Mesendoderm (in vitro differentiated cells): ENCODE results near the gene TBC1D16.

Experiments used
- DNase-seq: peaks from one replicate; pipeline ENCODE4 v3.0.0; 2013
- H2AK5ac ChIP-seq: 2 replicates; pipeline ENCODE4 v1.6.1; 2013; ENCODE audit warnings: low read length, inconsistent platforms
- H2BK120ac ChIP-seq: 2 replicates; pipeline ENCODE4 v1.6.1; 2013; ENCODE audit warnings: low read depth, mild to moderate bottlenecking, low read length, moderate library complexity, mixed read lengths
- H2BK15ac ChIP-seq: replicated peaks from 2 replicates; pipeline ENCODE4 v1.6.1; 2013; ENCODE audit warnings: low read depth, mild to moderate bottlenecking, moderate library complexity
- H2BK5ac ChIP-seq: 2 replicates; pipeline ENCODE4 v1.6.1; 2013; ENCODE audit warnings: low read length, inconsistent platforms
- H3K18ac ChIP-seq: 2 replicates; pipeline ENCODE4 v1.6.1; 2013; ENCODE audit warnings: mild to moderate bottlenecking, low read length, mixed read lengths
- H3K23ac ChIP-seq: one replicate; pipeline ENCODE4 v1.6.1; 2013; ENCODE audit warnings: low read length
- H3K27ac ChIP-seq: 2 replicates; pipeline ENCODE4 v1.5.1; 2013; ENCODE audit warnings: low read depth, mild to moderate bottlenecking, inconsistent platforms, low read length, moderate library complexity
- H3K27me3 ChIP-seq: 2 replicates; pipeline ENCODE4 v1.6.1; 2013; ENCODE audit warnings: low read length, control low read depth, mild to moderate bottlenecking, inconsistent platforms; ENCODE audit not compliant: insufficient read depth, poor library complexity
- H3K36me3 ChIP-seq: 2 replicates; pipeline ENCODE4 v1.6.1; 2013; ENCODE audit warnings: low read length, inconsistent platforms; ENCODE audit not compliant: control insufficient read depth, insufficient read depth
- H3K4ac ChIP-seq: one replicate; pipeline ENCODE4 v1.6.1; 2013; ENCODE audit warnings: low read depth, mild to moderate bottlenecking, low read length, moderate library complexity
- H3K4me1 ChIP-seq: 2 replicates; pipeline ENCODE4 v1.6.1; 2013; ENCODE audit warnings: low read depth, low read length, inconsistent platforms; ENCODE audit not compliant: control insufficient read depth
- H3K4me2 ChIP-seq: 2 replicates; pipeline ENCODE4 v1.6.1; 2013; ENCODE audit warnings: low read length
- H3K4me3 ChIP-seq: 2 replicates; pipeline ENCODE4 v1.5.1; 2013; ENCODE audit warnings: mild to moderate bottlenecking, low read length
- H3K56ac ChIP-seq: one replicate; pipeline ENCODE4 v1.6.1; 2013; ENCODE audit warnings: low read length
- H3K79me1 ChIP-seq: 2 replicates; pipeline ENCODE4 v1.6.1; 2013; ENCODE audit warnings: low read length, inconsistent platforms
- H3K79me2 ChIP-seq: 2 replicates; pipeline ENCODE4 v1.6.1; 2013; ENCODE audit warnings: mild to moderate bottlenecking, low read length; ENCODE audit not compliant: control insufficient read depth, insufficient read depth
- H3K9ac ChIP-seq: 2 replicates; pipeline ENCODE4 v1.6.1; 2013; ENCODE audit warnings: low read length, inconsistent platforms
- H4K5ac ChIP-seq: one replicate; pipeline ENCODE4 v1.6.1; 2013; ENCODE audit warnings: low read length
- H4K8ac ChIP-seq: one replicate; pipeline ENCODE4 v1.6.1; 2013; ENCODE audit warnings: low read depth, mild to moderate bottlenecking, control low read depth, low read length, moderate library complexity
- WGBS: extraction: QIAGEN DNeasy Blood & Tissue Kit; methylation state at CpG from one replicate; pipeline ENCODE4 v1.1.7; 2013; ENCODE audit warnings: low lambda C conversion rate, missing lambda C conversion rate; ENCODE audit not compliant: insufficient coverage; ENCODE audit errors: extremely low coverage; 5-methylcytosine and 5-hydroxymethylcytosine counted together

TBC1D16 gene

DNA sequence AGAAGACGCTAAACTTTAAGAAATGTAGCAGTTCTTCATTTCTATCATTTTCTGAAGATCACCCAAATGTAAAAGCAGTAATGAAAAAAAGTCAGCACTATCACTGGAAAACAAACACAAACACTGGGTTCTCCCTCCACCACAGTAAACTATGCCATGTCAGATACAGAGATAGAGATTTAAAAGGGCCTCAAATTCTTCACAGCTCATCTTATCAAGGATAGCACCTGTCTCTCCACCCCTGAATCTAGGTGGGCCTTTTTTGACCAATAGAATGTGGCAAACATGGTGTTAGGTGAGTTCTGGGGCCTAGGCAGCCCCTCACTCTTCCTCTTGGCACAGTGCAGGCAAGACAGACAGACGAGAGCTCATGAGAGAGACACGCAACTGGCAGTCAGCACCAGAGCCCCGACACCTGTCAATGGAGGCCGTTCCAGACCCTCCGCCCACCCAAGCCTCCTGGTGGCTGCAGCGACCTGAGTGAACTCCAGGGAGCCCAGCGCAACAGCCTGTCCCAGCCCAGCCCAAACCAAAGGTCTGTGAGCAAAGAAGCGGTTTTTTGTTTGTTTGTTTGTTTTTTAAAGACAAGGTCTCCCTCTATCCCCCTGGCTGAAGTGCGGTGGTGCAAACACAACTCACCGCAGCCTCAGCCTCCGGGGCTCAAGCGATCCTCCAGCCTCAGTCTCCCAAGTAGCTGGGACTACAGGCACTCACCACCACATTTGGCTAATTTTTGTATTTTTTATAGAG is 79.8 kb downstream of the TBC1D16 start:
- Histone ChIP-seq H3K36me3 (no peaks in the 10 kb centered on the region), H3K4ac (no peak overlapping the region), H3K79me2 (peaks cover 2% of the 10 kb centered on the region), H3K4me2 (no peak overlapping the region), H3K4me1 (peaks cover 3% of the 10 kb centered on the region), H2BK5ac (no peak overlapping the region), H2AK5ac (no peak overlapping the region), H3K27me3 (no peaks in the 10 kb centered on the region), H2BK15ac (no peak overlapping the region), H3K18ac (no peak overlapping the region), H2BK120ac (no peak overlapping the region), H3K79me1 (peaks cover 6% of the 10 kb centered on the region), H3K56ac (no peak overlapping the region), H3K9ac (no peak overlapping the region), H4K5ac (no peak overlapping the region), H3K23ac (no peak overlapping the region), H3K27ac (no peak overlapping the region), H3K4me3 (no peak overlapping the region), H4K8ac (no peak overlapping the region)
- DNase-seq, result no peak
- no CpG with 5 or more reads among the region's 13 CpGs for WGBS

DNA sequence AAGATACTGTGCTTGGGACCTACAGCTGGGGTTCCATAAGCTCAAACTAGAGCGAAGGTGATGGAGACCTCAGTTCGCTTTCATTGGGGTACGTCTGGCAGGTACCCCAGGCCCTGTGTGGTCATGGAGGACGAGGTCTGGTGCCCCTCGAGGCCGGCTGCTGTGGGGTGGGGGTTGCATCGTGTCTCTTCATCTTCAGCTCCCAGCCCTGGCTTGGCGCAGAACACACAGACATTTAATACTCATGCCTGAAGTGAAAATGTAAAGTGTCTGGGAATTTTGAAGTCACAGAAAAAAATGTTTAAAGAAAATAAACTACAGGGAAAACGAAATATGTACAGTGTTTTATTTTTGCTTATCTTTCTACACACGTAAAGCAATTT is 80.5 kb downstream of the TBC1D16 start:
- no peak overlapping the region for H4K5ac ChIP-seq
- peaks cover 5% of the 10 kb centered on the region for H3K79me1 ChIP-seq
- H4K8ac ChIP-seq, result no peak overlapping the region
- H3K4me3 ChIP-seq, result no peak overlapping the region
- no peak overlapping the region for H3K27ac ChIP-seq
- no peak overlapping the region for H3K18ac ChIP-seq
- H2BK120ac ChIP-seq, result no peak overlapping the region
- no peak overlapping the region for H2BK15ac ChIP-seq
- WGBS, result no CpG with 5 or more reads among the region's 10 CpGs
- DNase-seq, result no peak
- H2AK5ac ChIP-seq, result no peak overlapping the region
- no peak overlapping the region for H3K23ac ChIP-seq
- no peak overlapping the region for H3K56ac ChIP-seq
- no peak overlapping the region for H3K4ac ChIP-seq
- H3K79me2 ChIP-seq, result peaks cover 2% of the 10 kb centered on the region
- H3K36me3 ChIP-seq, result no peaks in the 10 kb centered on the region
- no peak overlapping the region for H2BK5ac ChIP-seq
- H3K4me1 ChIP-seq, result peaks cover 9% of the 10 kb centered on the region
- no peak overlapping the region for H3K4me2 ChIP-seq
- H3K27me3 ChIP-seq, result no peaks in the 10 kb centered on the region
- no peak overlapping the region for H3K9ac ChIP-seq

DNA sequence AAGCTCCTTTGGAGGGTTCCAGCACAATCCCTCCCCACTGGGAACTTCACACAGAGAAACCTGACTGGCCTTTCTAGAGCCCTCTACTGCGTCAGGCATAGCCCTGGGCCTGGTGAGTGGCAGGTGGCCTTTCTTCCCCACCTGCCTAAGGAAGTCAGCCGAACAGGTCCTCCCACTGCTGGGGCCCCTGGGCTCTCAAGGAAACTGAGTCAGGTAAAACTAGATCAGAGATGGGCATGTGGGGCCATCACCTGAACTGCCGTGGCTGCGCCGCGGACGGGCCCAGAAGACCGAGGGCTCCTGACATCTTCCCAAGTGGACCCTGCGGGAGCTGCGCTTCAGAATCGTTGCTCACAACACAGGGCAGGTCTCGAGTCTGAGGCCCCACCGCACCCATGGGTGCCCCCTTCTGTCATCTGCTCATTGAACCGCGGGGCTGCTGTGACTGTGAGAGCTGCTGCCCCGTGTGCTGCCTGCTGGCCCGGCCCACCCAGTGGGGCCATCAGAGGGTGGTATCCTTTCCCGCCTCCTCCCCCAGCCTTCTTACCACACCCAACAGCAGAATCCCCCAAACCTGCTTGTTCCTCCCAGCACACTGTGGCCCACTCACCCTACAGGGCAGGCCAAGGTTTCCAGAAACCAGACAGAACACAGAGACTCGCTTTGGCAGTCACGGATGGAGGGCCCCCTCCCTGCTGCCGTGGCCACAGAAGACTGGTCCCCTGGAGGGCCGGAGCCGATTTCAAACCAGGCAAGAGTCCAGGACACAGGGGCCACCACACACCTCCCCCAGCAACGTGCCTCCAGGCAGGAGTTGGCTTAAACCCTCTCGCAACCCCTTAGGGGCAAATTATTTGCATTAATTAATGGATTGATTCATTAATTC is 81.1 kb downstream of the TBC1D16 start:
- Histone ChIP-seq H3K4ac (no peak overlapping the region), H3K18ac (no peak overlapping the region), H3K9ac (no peak overlapping the region), H3K4me3 (no peak overlapping the region), H3K27me3 (no peaks in the 10 kb centered on the region), H3K4me1 (peaks cover 12% of the 10 kb centered on the region), H3K36me3 (no peaks in the 10 kb centered on the region), H4K5ac (no peak overlapping the region), H4K8ac (no peak overlapping the region), H3K79me1 (peaks cover 5% of the 10 kb centered on the region), H2AK5ac (no peak overlapping the region), H2BK120ac (no peak overlapping the region), H3K56ac (no peak overlapping the region), H3K27ac (no peak overlapping the region), H3K4me2 (no peak overlapping the region), H3K79me2 (peaks cover 2% of the 10 kb centered on the region), H3K23ac (no peak overlapping the region), H2BK5ac (no peak overlapping the region), H2BK15ac (no peak overlapping the region)
- DNase-seq, result no peak
- no CpG with 5 or more reads among the region's 25 CpGs for WGBS

DNA sequence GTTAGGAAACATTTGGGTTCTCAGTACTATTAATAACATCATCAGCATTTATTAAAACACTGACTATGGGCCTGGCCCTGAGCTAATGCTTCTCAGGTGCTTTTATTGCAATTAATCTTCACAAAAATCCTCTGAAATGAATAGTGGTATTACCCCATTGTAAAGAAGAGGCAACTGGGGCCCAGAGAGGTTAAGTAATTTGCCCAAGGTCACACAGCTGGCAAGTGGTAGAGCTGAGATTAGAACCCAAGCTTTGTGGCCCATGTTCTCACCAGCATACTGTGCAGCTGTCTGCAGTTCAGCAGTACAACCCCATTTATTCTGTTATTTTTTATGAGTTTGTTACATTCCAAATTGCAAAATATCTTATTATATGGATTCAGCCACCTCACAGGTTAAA is 82.3 kb downstream of the TBC1D16 start:
- Histone ChIP-seq H3K4me1 (peaks cover 12% of the 10 kb centered on the region), H3K18ac (no peak overlapping the region), H3K4ac (no peak overlapping the region), H2BK5ac (no peak overlapping the region), H3K56ac (no peak overlapping the region), H3K79me1 (peaks cover 2% of the 10 kb centered on the region), H2AK5ac (no peak overlapping the region), H3K27me3 (no peaks in the 10 kb centered on the region), H3K9ac (no peak overlapping the region), H2BK120ac (no peak overlapping the region), H3K79me2 (no peaks in the 10 kb centered on the region), H3K4me2 (no peak overlapping the region), H3K23ac (no peak overlapping the region), H3K36me3 (no peaks in the 10 kb centered on the region), H4K8ac (no peak overlapping the region), H3K27ac (no peak overlapping the region), H4K5ac (no peak overlapping the region), H2BK15ac (no peak overlapping the region), H3K4me3 (no peak overlapping the region)
- DNase-seq, result no peak

DNA sequence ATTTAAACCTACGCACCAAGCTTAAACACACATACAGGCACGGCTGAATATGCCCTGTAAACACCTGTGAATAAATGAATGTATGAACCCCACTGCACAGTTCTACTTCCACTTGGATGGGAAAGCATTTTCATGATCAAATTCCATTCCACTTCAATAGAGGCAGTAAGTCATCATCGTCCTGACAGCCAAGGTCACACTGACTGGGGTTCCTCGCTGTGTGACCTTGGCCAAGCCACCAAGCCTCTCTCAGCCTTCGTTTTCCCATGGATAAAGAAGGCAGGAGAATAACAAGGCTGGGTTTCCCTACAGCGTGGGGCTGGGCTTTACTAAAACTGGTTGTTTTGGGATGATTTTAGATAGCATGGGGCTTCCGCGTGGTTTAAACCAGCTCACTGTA is 82.8 kb downstream of the TBC1D16 start:
- no peak overlapping the region for H3K9ac ChIP-seq
- no peak overlapping the region for H3K4me2 ChIP-seq
- no peaks in the 10 kb centered on the region for H3K27me3 ChIP-seq
- no peak overlapping the region for H2BK5ac ChIP-seq
- no peak overlapping the region for H3K56ac ChIP-seq
- no peak overlapping the region for H2AK5ac ChIP-seq
- no CpG with 5 or more reads among the region's 8 CpGs for WGBS
- no peak for DNase-seq
- no peaks in the 10 kb centered on the region for H3K79me2 ChIP-seq
- no peak overlapping the region for H3K4ac ChIP-seq
- no peaks in the 10 kb centered on the region for H3K36me3 ChIP-seq
- no peak overlapping the region for H3K27ac ChIP-seq
- H3K4me3 ChIP-seq, result no peak overlapping the region
- H3K23ac ChIP-seq, result no peak overlapping the region
- peaks cover 12% of the 10 kb centered on the region for H3K4me1 ChIP-seq
- H2BK120ac ChIP-seq, result no peak overlapping the region
- H4K8ac ChIP-seq, result no peak overlapping the region
- H3K18ac ChIP-seq, result no peak overlapping the region
- peaks cover 2% of the 10 kb centered on the region for H3K79me1 ChIP-seq
- H2BK15ac ChIP-seq, result no peak overlapping the region
- H4K5ac ChIP-seq, result no peak overlapping the region
